Measurements from ENCODE around the gene ZSWIM8.

GRCh38 chr10:73773152-73773879, 12.1 kb upstream of the ZSWIM8 start:
- TF ChIP-seq JUND (IDR thresholded peaks at IDR 0.05; ENCODE audit: low read length), result no peak
- no peak for TF ChIP-seq ZNF274 (IDR thresholded peaks at IDR 0.05; ENCODE audit: borderline replicate concordance, extremely low read depth, low read length)
- TF ChIP-seq EGR1 (IDR thresholded peaks at IDR 0.05; ENCODE audit: borderline replicate concordance, low read depth, low read length), result no peak
- TF ChIP-seq, protein P1, sequence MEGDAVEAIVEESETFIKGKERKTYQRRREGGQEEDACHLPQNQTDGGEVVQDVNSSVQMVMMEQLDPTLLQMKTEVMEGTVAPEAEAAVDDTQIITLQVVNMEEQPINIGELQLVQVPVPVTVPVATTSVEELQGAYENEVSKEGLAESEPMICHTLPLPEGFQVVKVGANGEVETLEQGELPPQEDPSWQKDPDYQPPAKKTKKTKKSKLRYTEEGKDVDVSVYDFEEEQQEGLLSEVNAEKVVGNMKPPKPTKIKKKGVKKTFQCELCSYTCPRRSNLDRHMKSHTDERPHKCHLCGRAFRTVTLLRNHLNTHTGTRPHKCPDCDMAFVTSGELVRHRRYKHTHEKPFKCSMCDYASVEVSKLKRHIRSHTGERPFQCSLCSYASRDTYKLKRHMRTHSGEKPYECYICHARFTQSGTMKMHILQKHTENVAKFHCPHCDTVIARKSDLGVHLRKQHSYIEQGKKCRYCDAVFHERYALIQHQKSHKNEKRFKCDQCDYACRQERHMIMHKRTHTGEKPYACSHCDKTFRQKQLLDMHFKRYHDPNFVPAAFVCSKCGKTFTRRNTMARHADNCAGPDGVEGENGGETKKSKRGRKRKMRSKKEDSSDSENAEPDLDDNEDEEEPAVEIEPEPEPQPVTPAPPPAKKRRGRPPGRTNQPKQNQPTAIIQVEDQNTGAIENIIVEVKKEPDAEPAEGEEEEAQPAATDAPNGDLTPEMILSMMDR (IDR thresholded peaks at IDR 0.05; ENCODE audit: control extremely low read depth in 1 of 3, insufficient read depth in 1 of 3, low read depth in 1 of 3, low read length in 3 of 3), result no peak
- TF ChIP-seq CBX5 (IDR thresholded peaks at IDR 0.05; ENCODE audit: low read depth, low read length), result no peak
- TF ChIP-seq BRCA1 (IDR thresholded peaks at IDR 0.05; ENCODE audit: low read depth, low read length), result no peak
- TF ChIP-seq NRF1 (IDR thresholded peaks at IDR 0.05; ENCODE audit: low read depth, low read length), result no peak
- TF ChIP-seq RNF2 (IDR thresholded peaks at IDR 0.05; ENCODE audit: borderline replicate concordance, low read depth, low read length, missing control alignments, poor library complexity, severe bottlenecking), result no peak
- TF ChIP-seq GABPA (IDR thresholded peaks at IDR 0.05; ENCODE audit: borderline replicate concordance, insufficient read depth, low read length), result no peak
- TF ChIP-seq POLR2A (IDR thresholded peaks at IDR 0.05; ENCODE audit: control extremely low read depth in 1 of 2, low read depth in 2 of 2, low read length in 2 of 2), result no peak
- no peak for TF ChIP-seq EZH2 (IDR thresholded peaks at IDR 0.05; ENCODE audit: low read depth, low read length, severe bottlenecking)
- TF ChIP-seq CEBPB (IDR thresholded peaks at IDR 0.05; ENCODE audit: low read depth, low read length), result no peak
- no peak for TF ChIP-seq POLR2AphosphoS5 (IDR thresholded peaks at IDR 0.05; ENCODE audit: low read depth, low read length)
